HFFc6 (cell line): Measurements from ENCODE around the gene TSPAN17. TPM values are rescaled to one million over a fixed set of nuclear protein-coding genes. Genes with fewer than 3 reads are reported as not detected.
"Not testable (repeated sequence)": the region's sequence is repeated elsewhere in the genome, so short reads cannot be mapped to it uniquely, and the experiment has no call there.

ENCODE experiments used
- DNase-seq: peaks from one replicate; pipeline ENCODE4 v3.0.0-alpha.2; 2018
- H3K27ac Mint-ChIP-seq: 2 replicates; pipeline ENCODE4 v1.8.0; 2020; ENCODE audit warnings: mild to moderate bottlenecking, mixed read lengths
- H3K27me3 Mint-ChIP-seq: 2 replicates; pipeline ENCODE4 v1.8.0; 2021; ENCODE audit warnings: mild to moderate bottlenecking, moderate library complexity, mixed read lengths; ENCODE audit not compliant: insufficient read depth
- H3K36me3 Mint-ChIP-seq: 2 replicates; pipeline ENCODE4 v1.8.0; 2021; ENCODE audit warnings: low read depth, mixed read lengths
- H3K4me1 Mint-ChIP-seq: 2 replicates; pipeline ENCODE4 v1.8.0; 2020; ENCODE audit warnings: low read depth, mixed read lengths
- H3K4me3 Mint-ChIP-seq: 2 replicates; pipeline ENCODE4 v1.8.0; 2020; ENCODE audit warnings: mild to moderate bottlenecking, moderate library complexity, mixed read lengths
- H3K9me3 Mint-ChIP-seq: 2 replicates; pipeline ENCODE4 v1.8.0; 2020; ENCODE audit warnings: mild to moderate bottlenecking, mixed read lengths
- CTCF ChIP-seq: fragments of 200-600 bp; sonication (generic); IDR thresholded peaks from 2 replicates; pipeline ENCODE4 v1.5.0; 2021; ENCODE audit warnings: antibody characterized with exemption, mild to moderate bottlenecking
- total RNA-seq, 6 experiments: library from RNA; stranded (reverse); fragmentation: NEBNext Ultra II Directional; extraction: Animal tissue kit (Norgen Biotek cat#: 25700); gene quantifications; 2 replicates in 1 of 6; 3 replicates in 5 of 6; pipeline ENCODE4 v1.2.3, GENCODE V29; 2021

TSPAN17 gene
- total RNA-seq, 6 experiments from 2014 or later: 51.4 to 64.9 (median 57.6) TPM

GRCh38 chr5:176697934-176698538 lies 50.8 kb downstream of the TSPAN17 start:
- H3K4me3 Mint-ChIP-seq: no peak overlapping the region
- H3K27me3 Mint-ChIP-seq: peaks cover 85% of the 10 kb centered on the region
- H3K27ac Mint-ChIP-seq: no peak overlapping the region
- no peak for TF ChIP-seq CTCF
- no peaks in the 10 kb centered on the region for H3K9me3 Mint-ChIP-seq
- no peaks in the 10 kb centered on the region for H3K4me1 Mint-ChIP-seq
- H3K36me3 Mint-ChIP-seq: no peaks in the 10 kb centered on the region
- no peak for DNase-seq

- H3K36me3 Mint-ChIP-seq, H3K4me3 Mint-ChIP-seq, H3K4me1 Mint-ChIP-seq, DNase-seq, H3K9me3 Mint-ChIP-seq, H3K27ac Mint-ChIP-seq: not testable (repeated sequence)
- H3K27me3 Mint-ChIP-seq: peaks cover 74% of the 10 kb centered on the region
Measured at GRCh38 chr5:176699446-176699845, 52.2 kb downstream of the TSPAN17 start.

DNA sequence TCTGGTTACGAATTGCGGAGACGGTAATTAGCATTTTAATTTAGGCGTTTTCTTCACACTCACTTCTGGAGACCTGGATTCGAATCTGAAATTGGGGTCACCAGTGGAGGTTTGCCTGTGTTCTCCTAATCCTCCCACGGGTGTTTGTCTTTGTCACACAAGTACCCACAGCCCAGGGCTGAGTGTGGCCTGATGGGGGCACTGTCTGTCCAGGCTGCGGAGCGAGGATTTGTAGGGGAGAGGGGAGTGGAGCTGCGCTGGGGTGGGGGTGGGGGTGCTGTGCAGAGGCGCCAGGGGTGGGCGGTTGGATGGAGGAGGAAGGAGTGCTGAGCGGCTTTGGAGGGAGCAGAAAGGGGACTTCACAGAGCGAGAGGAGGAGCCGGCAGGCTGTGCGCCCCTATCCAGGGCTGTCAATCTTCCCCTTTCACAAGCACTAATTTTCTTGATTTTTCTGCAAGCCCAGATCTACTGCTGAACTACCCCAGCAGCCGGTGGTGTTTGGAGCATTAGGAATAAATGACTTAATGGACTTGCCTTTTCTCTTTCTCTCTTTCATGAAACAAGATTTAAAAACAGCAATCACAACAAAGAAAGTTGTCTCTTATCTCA lies 53.1 kb downstream of the TSPAN17 start:
- H3K36me3 Mint-ChIP-seq: no peaks in the 10 kb centered on the region
- no peak overlapping the region for H3K27ac Mint-ChIP-seq
- peaks cover 74% of the 10 kb centered on the region for H3K27me3 Mint-ChIP-seq
- DNase-seq: no peak
- H3K4me1 Mint-ChIP-seq: no peaks in the 10 kb centered on the region
- no peaks in the 10 kb centered on the region for H3K9me3 Mint-ChIP-seq
- TF ChIP-seq CTCF: peak; percentile 61; the same call in 1 of the 2 replicates
- H3K4me3 Mint-ChIP-seq: no peak overlapping the region

GRCh38 chr5:176702671-176703641 lies 55.7 kb downstream of the TSPAN17 start:
- Mint-ChIP-seq H3K4me3 (no peak overlapping the region), H3K36me3 (no peaks in the 10 kb centered on the region), H3K27ac (no peak overlapping the region), H3K9me3 (no peaks in the 10 kb centered on the region), H3K27me3 (peaks cover 72% of the 10 kb centered on the region), H3K4me1 (no peaks in the 10 kb centered on the region)
- TF ChIP-seq CTCF: no peak
- DNase-seq: no peak

- Mint-ChIP-seq H3K4me3 (no peak overlapping the region), H3K27me3 (peaks cover 72% of the 10 kb centered on the region)
- no peak for TF ChIP-seq CTCF
Measured at GRCh38 chr5:176703857-176704256, 56.6 kb downstream of the TSPAN17 start.

More at GRCh38 chr5:176703857-176704256, 56.6 kb downstream of the TSPAN17 start:
- Mint-ChIP-seq H3K9me3 (no peaks in the 10 kb centered on the region), H3K27ac (no peak overlapping the region), H3K4me1 (no peaks in the 10 kb centered on the region), H3K36me3 (no peaks in the 10 kb centered on the region)
- DNase-seq: no peak
